K562 (cell line): ENCODE measurements around the gene MIB2. TPM values are rescaled to one million over a fixed set of nuclear protein-coding genes. Genes with fewer than 3 reads are reported as not detected.
A peak's percentile ranks its signal among the peaks of the same experiment; 100 is the strongest.

Experiments
- BRD9 ChIP-seq: fragments of 450-650 bp; IDR thresholded peaks from 2 replicates; pipeline ENCODE4 v1.6.1; 2018; ENCODE audit warnings: low read depth; ENCODE audit not compliant: partially characterized antibody
- CBX8 ChIP-seq: fragments of 200-600 bp; sonication (generic); IDR thresholded peaks from 2 replicates; pipeline ENCODE4 v1.6.1; 2012; ENCODE audit warnings: borderline replicate concordance, mixed run types, low read depth, mild to moderate bottlenecking, moderate library complexity, mixed read lengths, low read length, control low read depth, inconsistent platforms; ENCODE audit not compliant: poor library complexity, severe bottlenecking; ENCODE audit errors: extremely low read depth
- CEBPG ChIP-seq, 3 experiments: fragments of 200-800 bp in 1 of 3; sonication (Bioruptor generic) in 1 of 3; sonication (generic) in 1 of 3; formaldehyde crosslinking in 1 of 3; IDR thresholded peaks in 2 of 3; conservative IDR thresholded peaks in 1 of 3; 2 replicates each; pipeline versions ENCODE4 v1.6.1 to v1.8.0; 2016 to 2022; ENCODE audit warnings: missing compliant biosample characterization in 2 of 3, missing genetic modification characterization in 2 of 3, mild to moderate bottlenecking in 1 of 3, missing genetic modification reagents in 1 of 3
- ELF2 ChIP-seq: fragments of 250-450 bp; sonication (Bioruptor Pico); IDR thresholded peaks from 2 replicates; pipeline ENCODE4 v1.5.0; 2021; ENCODE audit warnings: mild to moderate bottlenecking
- ETV1 ChIP-seq: fragments of 450-650 bp; conservative IDR thresholded peaks from 2 replicates; pipeline ENCODE4 v1.6.1; 2016; ENCODE audit warnings: missing genetic modification characterization, control low read depth, low read depth, missing compliant biosample characterization
- GABPB1 ChIP-seq: sonication (generic); formaldehyde crosslinking; IDR thresholded peaks from 2 replicates; pipeline ENCODE4 v1.8.0; 2022; ENCODE audit warnings: mild to moderate bottlenecking, missing genetic modification reagents
- HDAC6 ChIP-seq: IDR thresholded peaks from 2 replicates; pipeline ENCODE4 v1.6.1; 2012; ENCODE audit warnings: low read depth, mild to moderate bottlenecking, control low read depth, inconsistent platforms, low read length, moderate library complexity
- HEY1 ChIP-seq: fragments of 250-450 bp; sonication (Bioruptor Pico); IDR thresholded peaks from 2 replicates; pipeline ENCODE4 v1.5.0; 2020; ENCODE audit warnings: mild to moderate bottlenecking, moderate library complexity, borderline replicate concordance
- HNRNPL ChIP-seq: fragments of 200-400 bp; formaldehyde crosslinking; IDR thresholded peaks from 2 replicates; pipeline ENCODE4 v1.6.1; 2017; ENCODE audit warnings: low read depth, mild to moderate bottlenecking, low read length
- IRF1 ChIP-seq: sonication (generic); formaldehyde crosslinking; IDR thresholded peaks from 2 replicates; pipeline ENCODE4 v1.8.0; 2022; ENCODE audit warnings: missing genetic modification reagents, mild to moderate bottlenecking, borderline replicate concordance
- IRF9 ChIP-seq: fragments of 450-650 bp; IDR thresholded peaks from 2 replicates; pipeline ENCODE4 v1.6.1; 2016; ENCODE audit warnings: missing biosample characterization, missing genetic modification characterization
- MBD2 ChIP-seq: sonication (generic); IDR thresholded peaks from 2 replicates; pipeline ENCODE4 v1.6.1; 2016; ENCODE audit warnings: low read depth, borderline replicate concordance
- MTA1 ChIP-seq: fragments of 450-650 bp; IDR thresholded peaks from 2 replicates; pipeline ENCODE4 v1.6.1; 2017; ENCODE audit warnings: borderline replicate concordance
- NUFIP1 ChIP-seq: fragments of 450-650 bp; IDR thresholded peaks from 2 replicates; pipeline ENCODE4 v1.6.1; 2018; ENCODE audit not compliant: partially characterized antibody
- POLR2G ChIP-seq: fragments of 200-400 bp; formaldehyde crosslinking; IDR thresholded peaks from 2 replicates; pipeline ENCODE4 v1.6.1; 2017; ENCODE audit warnings: low read depth, mild to moderate bottlenecking, antibody characterized with exemption, low read length, moderate library complexity
- PTRF ChIP-seq: fragments of 450-650 bp; IDR thresholded peaks from 2 replicates; pipeline ENCODE4 v1.6.1; 2016; ENCODE audit warnings: mild to moderate bottlenecking, missing genetic modification characterization, missing compliant biosample characterization
- RBBP5 ChIP-seq: fragments of 200-600 bp; sonication (generic); IDR thresholded peaks from 2 replicates; pipeline ENCODE4 v1.6.1; 2012; ENCODE audit warnings: borderline replicate concordance, mild to moderate bottlenecking, low read length, control low read depth, inconsistent platforms; ENCODE audit not compliant: insufficient read depth, poor library complexity, severe bottlenecking
- RBM17 ChIP-seq: fragments of 200-400 bp; formaldehyde crosslinking; IDR thresholded peaks from 2 replicates; pipeline ENCODE4 v1.6.1; 2017; ENCODE audit warnings: low read depth, mild to moderate bottlenecking, low read length, borderline replicate concordance
- SAP30 ChIP-seq: fragments of 200-600 bp; sonication (generic); IDR thresholded peaks from 2 replicates; pipeline ENCODE4 v1.6.1; 2012; ENCODE audit warnings: borderline replicate concordance, low read depth, mild to moderate bottlenecking, moderate library complexity, low read length, control low read depth, inconsistent platforms; ENCODE audit not compliant: insufficient read depth, poor library complexity, severe bottlenecking
- TCF7 ChIP-seq: sonication (generic); IDR thresholded peaks from 2 replicates; pipeline ENCODE4 v1.6.1; 2016; ENCODE audit warnings: antibody characterized with exemption, borderline replicate concordance
- TFAM ChIP-seq: fragments of 250-450 bp; sonication (Bioruptor Pico); conservative IDR thresholded peaks from 2 replicates; pipeline ENCODE4 v1.5.0; 2021; ENCODE audit warnings: mild to moderate bottlenecking, moderate library complexity
- ZBTB7A ChIP-seq: IDR thresholded peaks from 2 replicates; pipeline ENCODE4 v1.6.1; 2011; ENCODE audit warnings: low read depth, mild to moderate bottlenecking, low read length, moderate library complexity, borderline replicate concordance; ENCODE audit not compliant: control insufficient read depth
- ZC3H4 ChIP-seq: sonication (generic); formaldehyde crosslinking; IDR thresholded peaks from 2 replicates; pipeline ENCODE4 v1.9.0; 2021; ENCODE audit warnings: missing genetic modification reagents, borderline replicate concordance
- ZNF583 ChIP-seq: fragments of 250-450 bp; sonication (Bioruptor Pico); IDR thresholded peaks from 2 replicates; pipeline ENCODE4 v1.4.0; 2020
- ZNF717 ChIP-seq: fragments of 250-450 bp; sonication (Bioruptor Pico); IDR thresholded peaks from 2 replicates; pipeline ENCODE4 v1.5.0; 2021
- polyA plus RNA-seq, 8 experiments: library from polyadenylated mRNA; depleted of rRNA in 4 of 8; stranded (reverse) in 5 of 8; unstranded in 3 of 8; fragments of >200 nt; fragmentation: Nextera tagmentation in 2 of 8; fragmentation: Illumina TruSeq in 1 of 8; extraction: Ambion mirVana in 2 of 8; extraction: Trizol in 1 of 8; gene quantifications; 2 replicates each; pipeline versions ENCODE4 v1.2.1 to v1.2.3, GENCODE V29; 2011 to 2014; ENCODE audit warnings: inconsistent platforms in 1 of 8, missing spikeins in 1 of 8
- total RNA-seq, 7 experiments: library from RNA; depleted of rRNA in 6 of 7; stranded (reverse); fragments of >200 nt in 6 of 7; fragmentation: Illumina TruSeq in 2 of 7; extraction: Trizol in 2 of 7; gene quantifications; 2 replicates each; pipeline versions ENCODE4 v1.2.1 to v1.2.3, GENCODE V29; 2011 to 2021; ENCODE audit warnings: low replicate concordance in 1 of 7

Gene MIB2
- total and polyA plus RNA-seq, 9 of the 15 experiments (the other 6 are each of a cell fraction or from before 2014, with no cell fraction given): 0.04 to 17.0 (median 4.9) TPM; not detected in 1

GRCh38 chr1:1597275-1597930, 17.9 kb upstream of the MIB2 start (continued):
- TF ChIP-seq SAP30 (no peak), PTRF (no peak), NUFIP1 (no peak), HEY1 (CRISPR knock-in tag) (no peak), HDAC6 (no peak), RBBP5 (no peak), ZBTB7A (peak; percentile 99), TCF7 (no peak), CBX8 (no peak), TFAM (CRISPR knock-in tag) (no peak), IRF1 (CRISPR knock-in tag) (no peak), RBM17 (no peak), MTA1 (no peak), IRF9 (tag) (no peak), MBD2 (no peak), GABPB1 (no peak), BRD9 (no peak), ZC3H4 (0 out of 2 replicates have a peak, but pooled peaks have one; percentile 49), ELF2 (CRISPR knock-in tag) (no peak), ETV1 (tag) (no peak), ZNF583 (CRISPR knock-in tag) (no peak), POLR2G (0 out of 2 replicates have a peak, but pooled peaks have one; percentile 1), ZNF717 (CRISPR knock-in tag) (no peak), CEBPG (CRISPR knock-in tag; IDR thresholded peaks at IDR 0.05) (no peak), CEBPG (tag; conservative IDR thresholded peaks at IDR 0.05 in 1 of 2, IDR thresholded peaks at IDR 0.05 in 1 of 2) (no peak), HNRNPL (no peak)
